Caki2 (cell line): ENCODE measurements around the gene OR5AC2. TPM values are rescaled to one million over a fixed set of nuclear protein-coding genes. Genes with fewer than 3 reads are reported as not detected.

Experiments
- DNase-seq: peaks from one replicate; pipeline ENCODE4 v3.0.0-alpha.2; 2015; ENCODE audit warnings: low read depth
- in situ Hi-C: cut with HindIII; loops from 2 replicates; pipeline ENCODE4 v1.10.0; 2016; ENCODE audit warnings: low sequenced_read_pairs, low pct_unique_long_range_greater_than_20kb, mixed read lengths
- total RNA-seq: library from RNA; depleted of rRNA; stranded (reverse); fragments of >200 nt; shearing (Covaris generic); gene quantifications from 2 replicates; pipeline ENCODE4 v1.2.3, GENCODE V29; 2014; ENCODE audit warnings: low replicate concordance; rRNA removed

OR5AC2 gene
- not detected in 2 replicates for total RNA-seq

DNA sequence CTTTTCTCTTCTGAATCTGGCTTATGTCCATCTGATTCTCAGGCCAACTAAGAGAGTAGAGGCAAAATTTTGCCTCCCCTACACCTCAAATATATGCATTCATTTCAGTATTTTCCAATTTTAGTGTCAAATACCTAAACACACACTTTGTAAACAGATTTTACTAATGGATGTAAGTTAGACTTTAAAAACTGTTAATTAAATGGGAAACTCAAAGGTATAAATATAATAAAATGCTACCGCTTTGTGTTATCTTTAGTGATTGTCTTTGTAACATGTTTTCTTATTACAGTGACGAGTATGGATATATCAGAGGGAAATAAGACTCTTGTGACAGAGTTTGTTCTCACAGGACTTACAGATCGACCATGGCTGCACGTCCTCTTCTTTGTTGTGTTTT lies at the start of gene OR5AC2:
Gene OR5AC2 (plus strand): TSS at position 301 of the 400 bp plus-strand sequence. CDS start 0 bp downstream, at position 301.
- no peak for DNase-seq
- in situ Hi-C loops, result no loop called here

DNA sequence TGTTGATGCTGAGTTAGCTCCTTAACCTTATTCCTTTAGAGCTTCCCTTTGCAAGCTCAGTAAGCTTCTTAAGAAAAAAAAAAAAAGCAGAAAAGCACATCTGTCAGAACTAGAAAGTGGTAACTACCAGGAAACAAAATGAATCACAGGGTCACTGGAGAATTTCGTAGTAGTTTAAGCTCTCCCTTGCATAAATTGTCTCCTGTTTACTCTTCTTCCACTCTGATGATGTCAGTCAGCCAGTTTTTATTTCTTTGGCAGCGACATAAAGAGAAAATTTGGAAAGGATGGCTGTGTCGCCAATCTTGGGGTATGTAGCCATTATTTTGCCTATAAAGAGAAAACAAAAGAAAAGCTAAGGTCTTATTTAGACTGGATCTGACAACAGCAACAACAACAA lies 48.7 kb upstream of the OR5AC2 start:
- no peak for DNase-seq
- in situ Hi-C loops, result no loop called here

DNA sequence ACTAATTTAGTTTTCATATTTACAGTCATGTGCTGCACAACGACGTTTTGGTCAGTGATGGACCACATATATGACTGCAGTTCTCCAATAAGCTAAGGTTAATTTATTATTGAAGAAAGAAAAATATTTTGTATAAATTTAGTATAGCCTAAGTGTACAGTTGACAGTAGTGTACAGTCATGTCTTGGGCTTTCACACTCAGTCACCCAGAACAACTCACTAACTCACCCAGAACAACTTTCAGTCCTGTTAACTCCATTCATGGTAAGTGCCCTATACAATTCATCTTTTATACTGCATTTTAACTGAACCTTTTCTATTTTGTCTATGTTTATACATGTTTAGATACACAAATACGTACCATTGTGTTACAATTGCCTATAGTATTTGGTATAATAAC lies 48.1 kb upstream of the OR5AC2 start:
- in situ Hi-C loops, result no loop called here
- no peak for DNase-seq

GRCh38 chr3:98039322-98040024 lies 47.5 kb upstream of the OR5AC2 start:
- in situ Hi-C loops, result no loop called here
- peak; percentile 81 for DNase-seq

- no peak for DNase-seq
- in situ Hi-C loops, result no loop called here
These were observed 45.6 kb upstream of the OR5AC2 start for GRCh38 chr3:98041350-98041749.

- in situ Hi-C loops, result no loop called here
- no peak for DNase-seq
These were observed 38.4 kb upstream of the OR5AC2 start for GRCh38 chr3:98048586-98048985.

GRCh38 chr3:98049271-98049670 lies 37.7 kb upstream of the OR5AC2 start:
- in situ Hi-C loops, result no loop called here
- no peak for DNase-seq

DNA sequence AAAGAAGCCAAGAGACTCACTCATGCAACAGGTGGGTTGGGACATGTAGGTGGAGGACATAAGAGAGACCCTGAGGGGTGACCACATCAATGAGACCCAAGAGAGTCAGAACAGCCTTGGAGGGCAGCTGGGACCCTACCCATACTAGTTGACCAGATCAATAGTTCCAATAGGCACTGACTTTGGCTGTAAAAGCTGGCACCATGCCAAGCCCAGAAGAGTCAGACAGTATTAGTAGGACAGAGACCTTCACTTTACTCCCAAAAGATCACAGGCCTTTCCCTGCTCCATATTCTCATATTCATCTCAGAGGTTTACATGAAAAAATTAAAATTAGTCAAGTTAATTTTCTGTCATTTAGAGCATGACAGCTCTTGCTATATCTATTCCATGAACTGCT lies 30.9 kb upstream of the OR5AC2 start:
- no peak for DNase-seq
- in situ Hi-C loops, result no loop called here

DNA sequence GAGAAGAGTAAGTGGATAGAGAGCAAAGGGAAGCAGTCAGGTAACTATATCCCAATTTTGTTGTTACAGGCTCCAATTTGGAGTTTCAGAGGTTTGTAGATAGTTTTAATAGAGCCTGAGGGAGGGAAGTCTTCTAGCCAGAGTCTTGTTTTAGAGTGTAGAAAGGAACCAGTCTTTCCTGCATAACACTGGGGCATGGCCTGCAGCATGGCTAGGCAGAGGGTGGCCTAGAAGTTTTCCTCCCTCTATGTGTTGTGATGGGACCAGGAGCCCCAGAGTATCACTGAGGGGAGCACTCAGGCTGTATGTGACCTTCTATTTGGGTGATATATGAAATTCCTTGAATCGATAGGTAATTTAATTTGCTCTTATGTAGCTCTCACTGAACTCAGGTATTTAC lies 29.3 kb upstream of the OR5AC2 start:
- in situ Hi-C loops, result no loop called here

DNA sequence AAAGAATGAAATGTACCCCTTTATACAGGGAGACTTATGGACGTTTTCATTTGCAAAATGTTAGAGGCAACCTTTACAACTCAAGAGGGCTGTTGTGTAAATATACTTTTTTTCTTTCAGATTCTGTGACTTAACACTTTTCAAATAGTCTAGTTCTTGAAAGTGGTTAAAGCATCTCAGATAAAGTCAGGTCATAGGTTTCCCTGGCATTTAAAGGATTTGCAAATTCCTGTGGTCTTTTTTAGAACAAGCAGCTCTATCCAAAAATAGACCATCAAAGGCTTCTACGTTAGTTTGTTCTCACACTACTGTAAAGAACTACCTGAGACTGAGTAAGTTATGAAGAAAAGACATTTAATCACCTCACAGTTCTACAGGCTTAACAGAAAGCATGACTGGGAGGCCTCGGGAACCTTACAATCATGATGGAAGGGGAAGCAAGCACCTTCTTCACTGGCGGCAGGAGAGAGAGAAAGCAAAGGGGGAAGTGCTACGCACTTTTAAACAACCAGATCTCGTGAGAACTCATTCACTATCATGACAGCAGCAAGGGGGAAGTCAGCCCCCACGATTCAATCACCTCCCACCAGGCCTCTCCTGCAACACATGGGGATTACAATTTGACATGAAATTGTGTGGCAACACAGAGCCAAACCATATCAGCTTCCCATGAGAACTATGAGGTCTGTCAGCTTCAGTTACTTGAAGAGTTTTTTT lies 28.6 kb upstream of the OR5AC2 start:
- DNase-seq, result no peak
- in situ Hi-C loops, result no loop called here

More for the DNA sequence above, 29.3 kb upstream of the OR5AC2 start:
- no peak for DNase-seq

GRCh38 chr3:98068824-98069223 lies 18.1 kb upstream of the OR5AC2 start:
- in situ Hi-C loops, result no loop called here
- DNase-seq, result no peak

GRCh38 chr3:98070840-98071239 lies 16.1 kb upstream of the OR5AC2 start:
- in situ Hi-C loops, result no loop called here
- DNase-seq, result no peak

GRCh38 chr3:98073486-98073885 lies 13.5 kb upstream of the OR5AC2 start:
- no peak for DNase-seq
- in situ Hi-C loops, result no loop called here

DNA sequence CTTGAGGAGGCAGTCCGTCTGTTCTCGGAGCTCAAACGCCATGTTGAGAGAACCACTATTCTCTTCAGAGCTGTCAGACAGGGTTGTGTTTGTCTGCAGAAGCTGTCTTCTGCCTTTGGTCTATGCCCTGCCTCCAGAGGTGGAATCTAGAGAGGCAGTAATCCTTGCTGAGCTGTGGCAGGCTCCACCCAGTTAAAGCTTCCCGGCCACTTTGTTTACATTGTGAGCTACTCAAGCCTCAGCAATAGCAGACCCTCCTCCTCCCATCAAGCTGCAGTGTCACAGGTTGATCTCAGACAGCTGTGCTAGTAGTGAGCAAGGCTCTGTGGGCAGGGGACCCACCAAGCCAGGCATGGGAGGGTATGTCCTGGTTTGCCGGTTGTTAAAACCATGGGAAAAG lies 8.9 kb downstream of the OR5AC2 start:
- no peak for DNase-seq
- in situ Hi-C loops, result no loop called here

- in situ Hi-C loops, result no loop called here
These were observed 12.9 kb downstream of the OR5AC2 start for GRCh38 chr3:98099848-98100247.

DNA sequence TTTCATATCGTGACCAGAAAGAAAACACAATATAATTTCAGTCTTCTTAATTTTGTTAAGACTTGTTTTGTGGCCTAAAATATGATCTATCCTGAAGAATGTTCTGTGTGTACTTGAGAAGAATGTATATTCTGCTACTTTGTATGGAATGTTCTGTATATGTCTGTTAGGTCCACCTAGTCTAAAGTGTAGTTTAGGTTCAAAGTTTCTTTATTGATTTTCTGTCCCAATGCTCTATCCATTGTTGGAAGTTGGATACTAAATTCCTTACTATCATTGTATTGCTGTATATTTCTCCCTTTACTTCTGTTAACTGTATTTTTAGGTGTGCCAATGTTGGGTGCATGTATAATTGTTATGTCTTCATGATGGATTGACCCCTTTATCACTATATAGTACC lies 21.2 kb downstream of the OR5AC2 start:
- in situ Hi-C loops, result no loop called here
- DNase-seq, result no peak

More at GRCh38 chr3:98099848-98100247, 12.9 kb downstream of the OR5AC2 start:
- no peak for DNase-seq

GRCh38 chr3:98109807-98110549 lies 23.0 kb downstream of the OR5AC2 start:
- in situ Hi-C loops, result no loop called here
- DNase-seq, result no peak

- DNase-seq, result no peak
- in situ Hi-C loops, result no loop called here
These were observed 23.6 kb downstream of the OR5AC2 start for GRCh38 chr3:98110550-98110908.

DNA sequence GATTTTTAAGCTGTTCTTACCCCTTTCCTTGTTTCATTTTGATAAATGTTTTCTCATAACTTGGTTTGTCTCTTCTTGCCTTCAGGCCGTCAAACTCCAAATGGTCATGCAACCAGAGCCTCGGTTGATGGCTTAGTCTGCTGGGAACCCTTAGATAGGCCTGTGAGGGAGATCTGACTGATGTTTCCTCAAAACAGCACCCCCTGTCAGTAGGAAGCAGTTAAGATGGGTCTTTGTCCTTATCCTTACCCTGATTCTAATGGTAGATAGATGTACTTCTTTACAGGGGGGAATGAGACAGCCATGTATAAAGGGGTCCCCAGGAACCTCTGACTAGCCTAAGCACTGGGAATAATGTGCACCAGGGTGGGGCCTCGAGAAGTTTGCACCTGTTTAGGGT lies 27.3 kb downstream of the OR5AC2 start:
- no peak for DNase-seq
- in situ Hi-C loops, result no loop called here
